Osteocyte (in vitro differentiated cells): ENCODE measurements around the gene WFDC9. TPM values are rescaled to one million over a fixed set of nuclear protein-coding genes. Genes with fewer than 3 reads are reported as not detected.
"Not testable (repeated sequence)": the region's sequence is repeated elsewhere in the genome, so short reads cannot be mapped to it uniquely, and the experiment has no call there.

ENCODE experiments used
- DNase-seq: peaks from one replicate; pipeline ENCODE4 v3.0.0; 2021; ENCODE audit warnings: mixed read lengths; ENCODE audit not compliant: unreplicated experiment; ENCODE audit errors: extremely low spot score
- H3K27ac Mint-ChIP-seq: one replicate; pipeline ENCODE4 v1.8.0; 2021; ENCODE audit warnings: mild to moderate bottlenecking, mixed read lengths; ENCODE audit not compliant: unreplicated experiment
- H3K27me3 Mint-ChIP-seq: one replicate; pipeline ENCODE4 v1.8.0; 2021; ENCODE audit warnings: mixed read lengths; ENCODE audit not compliant: unreplicated experiment
- H3K36me3 Mint-ChIP-seq: one replicate; pipeline ENCODE4 v1.8.0; 2021; ENCODE audit warnings: mixed read lengths; ENCODE audit not compliant: unreplicated experiment
- H3K4me1 Mint-ChIP-seq: one replicate; pipeline ENCODE4 v1.8.0; 2021; ENCODE audit warnings: mixed read lengths; ENCODE audit not compliant: unreplicated experiment
- H3K4me3 Mint-ChIP-seq: one replicate; pipeline ENCODE4 v1.8.0; 2021; ENCODE audit warnings: mild to moderate bottlenecking, moderate library complexity, mixed read lengths; ENCODE audit not compliant: unreplicated experiment
- H3K9me3 Mint-ChIP-seq: one replicate; pipeline ENCODE4 v1.8.0; 2021; ENCODE audit warnings: mixed read lengths; ENCODE audit not compliant: unreplicated experiment
- CTCF ChIP-seq: fragments of 200-600 bp; sonication (generic); IDR thresholded peaks from 2 replicates; pipeline ENCODE4 v1.5.0; 2021; ENCODE audit warnings: antibody characterized with exemption, mild to moderate bottlenecking, moderate library complexity
- total RNA-seq: library from RNA; stranded (reverse); gene quantifications from 2 replicates; pipeline ENCODE4 v1.2.1, GENCODE V29; 2021

The WFDC9 gene
- total RNA-seq, 1 donor from 2014 or later: not detected

DNA sequence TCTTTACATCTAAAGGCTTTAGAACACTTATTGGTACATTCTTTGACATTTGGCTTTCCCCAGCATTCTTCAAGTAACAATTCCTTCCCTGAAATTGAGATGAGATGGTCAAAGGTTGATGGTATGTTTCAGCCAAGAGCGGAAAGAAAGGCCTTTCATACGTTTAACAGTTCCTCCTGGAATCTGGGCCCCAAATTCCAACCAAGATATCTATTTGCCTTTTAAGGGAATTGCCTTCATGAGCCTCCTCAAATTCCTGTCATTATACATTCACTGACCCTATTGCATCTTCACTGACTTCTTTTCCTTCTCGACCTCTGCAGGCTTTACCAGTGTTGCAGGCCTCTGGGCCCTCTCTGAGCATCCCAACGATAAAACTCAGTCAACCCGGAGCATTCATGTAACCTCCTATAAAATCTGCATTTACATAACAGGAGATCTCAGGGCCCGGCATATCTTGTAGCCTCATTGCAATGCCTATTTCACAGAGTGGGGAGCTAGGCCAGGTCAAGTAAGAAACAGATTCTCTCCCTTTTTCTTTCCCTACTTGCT is 18.3 kb upstream of the WFDC9 start:
- TF ChIP-seq CTCF: no peak
- H3K27me3 Mint-ChIP-seq: peaks cover 3% of the 10 kb centered on the region
- no peak overlapping the region for H3K4me3 Mint-ChIP-seq
- H3K9me3 Mint-ChIP-seq: no peaks in the 10 kb centered on the region
- no peak for DNase-seq
- H3K27ac Mint-ChIP-seq: no peak overlapping the region
- H3K4me1 Mint-ChIP-seq: no peaks in the 10 kb centered on the region
- no peaks in the 10 kb centered on the region for H3K36me3 Mint-ChIP-seq

- no peaks in the 10 kb centered on the region for H3K4me1 Mint-ChIP-seq
- H3K36me3 Mint-ChIP-seq: no peaks in the 10 kb centered on the region
- no peak overlapping the region for H3K4me3 Mint-ChIP-seq
- no peak for DNase-seq
- no peak for TF ChIP-seq CTCF
- H3K27ac Mint-ChIP-seq: no peak overlapping the region
- no peaks in the 10 kb centered on the region for H3K9me3 Mint-ChIP-seq
- peaks cover 3% of the 10 kb centered on the region for H3K27me3 Mint-ChIP-seq
These were observed 16.5 kb upstream of the WFDC9 start for GRCh38 chr20:45647441-45648050.

GRCh38 chr20:45646875-45647274 is 15.8 kb upstream of the WFDC9 start:
- no peak for DNase-seq
- Mint-ChIP-seq H3K9me3 (no peaks in the 10 kb centered on the region), H3K36me3 (no peaks in the 10 kb centered on the region), H3K27me3 (peaks cover 3% of the 10 kb centered on the region), H3K27ac (no peak overlapping the region), H3K4me1 (no peaks in the 10 kb centered on the region), H3K4me3 (no peak overlapping the region)
- no peak for TF ChIP-seq CTCF

- H3K27ac Mint-ChIP-seq, H3K4me3 Mint-ChIP-seq, H3K4me1 Mint-ChIP-seq, DNase-seq, H3K9me3 Mint-ChIP-seq, H3K36me3 Mint-ChIP-seq, H3K27me3 Mint-ChIP-seq: not testable (repeated sequence)
These were observed 14.8 kb upstream of the WFDC9 start for GRCh38 chr20:45645869-45646268.

DNA sequence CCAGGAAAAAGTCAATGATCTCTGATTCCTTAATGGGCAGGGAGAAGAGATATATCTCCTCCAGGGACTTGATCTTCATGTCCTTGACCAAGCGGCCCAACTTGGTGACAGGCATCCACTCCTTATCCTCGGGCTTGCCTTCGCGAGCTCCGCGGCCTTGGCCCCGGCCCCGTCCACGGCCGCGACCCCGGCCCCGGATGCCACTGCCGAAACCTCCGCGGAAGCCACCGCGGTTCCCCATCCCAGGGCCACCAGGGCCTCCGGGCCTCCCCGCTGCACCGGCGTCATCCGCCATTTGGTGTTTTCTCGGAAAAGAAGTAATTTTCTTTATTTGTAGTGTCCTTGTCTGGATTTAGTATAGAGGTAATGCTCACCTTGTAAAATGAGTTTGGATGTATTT is 10.0 kb upstream of the WFDC9 start:
- not testable (repeated sequence) for H3K4me3 Mint-ChIP-seq, H3K4me1 Mint-ChIP-seq, H3K27ac Mint-ChIP-seq, H3K27me3 Mint-ChIP-seq, H3K9me3 Mint-ChIP-seq, H3K36me3 Mint-ChIP-seq, DNase-seq

DNA sequence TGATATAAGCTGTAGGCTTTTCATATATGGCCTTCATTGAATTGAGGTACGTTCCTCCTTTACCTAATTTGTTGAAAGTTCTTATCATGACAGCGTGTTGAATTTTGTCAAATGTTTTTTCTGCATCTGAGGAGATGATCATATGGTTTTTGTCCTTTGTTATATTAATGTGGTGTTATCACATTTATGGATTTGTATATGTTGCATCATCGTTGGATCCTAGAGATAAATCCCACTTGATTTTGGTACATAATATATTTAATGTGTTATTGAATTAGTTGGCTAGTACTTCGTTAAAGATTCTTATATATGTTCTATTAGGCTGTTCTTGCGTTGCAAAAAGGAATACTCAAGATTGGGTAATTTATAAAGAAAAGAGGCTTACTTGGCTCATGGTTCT is 8.6 kb upstream of the WFDC9 start:
- H3K4me3 Mint-ChIP-seq: no peak overlapping the region
- H3K9me3 Mint-ChIP-seq: no peaks in the 10 kb centered on the region
- peaks cover 3% of the 10 kb centered on the region for H3K27me3 Mint-ChIP-seq
- H3K27ac Mint-ChIP-seq: no peak overlapping the region
- TF ChIP-seq CTCF: no peak
- no peaks in the 10 kb centered on the region for H3K4me1 Mint-ChIP-seq
- no peak for DNase-seq
- H3K36me3 Mint-ChIP-seq: no peaks in the 10 kb centered on the region
